HUES6 (cell line): ENCODE results near the gene MTREX.
A peak's percentile ranks its signal among the peaks of the same experiment; 100 is the strongest.

ENCODE experiments used
- H3K27ac ChIP-seq: 2 replicates; pipeline ENCODE4 v1.7.0; 2013; ENCODE audit warnings: low read depth, mild to moderate bottlenecking, low read length, inconsistent platforms
- H3K27me3 ChIP-seq: 2 replicates; pipeline ENCODE4 v1.6.1; 2013; ENCODE audit warnings: low read length; ENCODE audit not compliant: control insufficient read depth, insufficient read depth
- H3K36me3 ChIP-seq: 2 replicates; pipeline ENCODE4 v1.6.1; 2013; ENCODE audit warnings: low read length; ENCODE audit not compliant: control insufficient read depth, insufficient read depth
- H3K4me1 ChIP-seq: 2 replicates; pipeline ENCODE4 v1.6.1; 2013; ENCODE audit warnings: low read length; ENCODE audit not compliant: control insufficient read depth, insufficient read depth
- H3K4me3 ChIP-seq: 2 replicates; pipeline ENCODE4 v1.5.1; 2013; ENCODE audit warnings: low read depth, low read length
- H3K9ac ChIP-seq: one replicate; pipeline ENCODE4 v1.6.1; 2013; ENCODE audit warnings: mild to moderate bottlenecking, low read length
- H3K9me3 ChIP-seq: 2 replicates; pipeline ENCODE4 v1.6.1; 2013; ENCODE audit warnings: low read depth, low read length; ENCODE audit not compliant: control insufficient read depth, insufficient read depth

Gene MTREX

DNA sequence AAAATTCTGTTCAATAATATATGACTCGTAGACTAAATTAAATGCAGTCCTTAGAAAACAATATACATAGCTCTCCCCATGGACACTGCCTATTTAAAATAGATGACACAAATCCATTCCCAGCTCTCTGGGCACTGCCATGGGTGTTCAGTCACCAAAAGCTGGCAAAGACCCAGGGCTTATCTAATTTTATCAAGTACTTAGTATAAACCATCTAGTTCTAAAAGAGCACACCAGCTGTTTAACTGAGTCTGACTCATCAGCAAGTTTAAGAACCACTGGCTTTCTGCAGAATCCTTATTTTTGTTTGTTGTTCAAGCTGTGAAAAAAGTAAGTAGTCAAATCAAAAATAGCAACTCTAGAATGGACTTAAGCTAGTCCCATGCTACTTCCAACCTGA lies 119.4 kb downstream of the MTREX start:
- Histone ChIP-seq H3K9ac (no peak overlapping the region), H3K9me3 (peaks cover 13% of the 10 kb centered on the region; the same call in 1 of the 2 replicates), H3K27me3 (no peaks in the 10 kb centered on the region), H3K27ac (no peak overlapping the region), H3K36me3 (peaks cover 87% of the 10 kb centered on the region), H3K4me1 (no peaks in the 10 kb centered on the region), H3K4me3 (no peak overlapping the region)

DNA sequence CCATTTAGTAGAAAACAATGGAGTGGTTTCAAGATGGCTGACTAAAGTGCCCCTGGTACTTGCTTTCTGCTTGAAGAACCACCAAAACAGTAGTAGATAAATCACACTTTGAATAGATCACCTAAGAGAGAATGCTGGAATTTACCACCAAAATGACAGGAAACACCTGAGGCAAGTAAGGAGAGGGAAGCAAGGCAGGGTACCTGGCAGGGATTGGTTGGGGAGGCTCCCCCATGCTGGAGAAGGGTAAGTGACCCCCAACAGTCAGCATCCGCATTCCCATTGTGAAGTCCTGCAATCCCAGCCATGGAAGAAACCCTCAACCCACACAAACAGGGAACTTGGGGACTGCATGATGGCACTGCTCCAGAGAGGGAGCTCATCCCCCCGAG lies 121.4 kb downstream of the MTREX start:
- no peaks in the 10 kb centered on the region for H3K27me3 ChIP-seq
- H3K27ac ChIP-seq: no peak overlapping the region
- H3K36me3 ChIP-seq: peaks cover 78% of the 10 kb centered on the region
- no peak overlapping the region for H3K9ac ChIP-seq
- H3K4me1 ChIP-seq: no peaks in the 10 kb centered on the region
- H3K4me3 ChIP-seq: no peak overlapping the region
- H3K9me3 ChIP-seq: peaks cover 18% of the 10 kb centered on the region; the same call in 1 of the 2 replicates

DNA sequence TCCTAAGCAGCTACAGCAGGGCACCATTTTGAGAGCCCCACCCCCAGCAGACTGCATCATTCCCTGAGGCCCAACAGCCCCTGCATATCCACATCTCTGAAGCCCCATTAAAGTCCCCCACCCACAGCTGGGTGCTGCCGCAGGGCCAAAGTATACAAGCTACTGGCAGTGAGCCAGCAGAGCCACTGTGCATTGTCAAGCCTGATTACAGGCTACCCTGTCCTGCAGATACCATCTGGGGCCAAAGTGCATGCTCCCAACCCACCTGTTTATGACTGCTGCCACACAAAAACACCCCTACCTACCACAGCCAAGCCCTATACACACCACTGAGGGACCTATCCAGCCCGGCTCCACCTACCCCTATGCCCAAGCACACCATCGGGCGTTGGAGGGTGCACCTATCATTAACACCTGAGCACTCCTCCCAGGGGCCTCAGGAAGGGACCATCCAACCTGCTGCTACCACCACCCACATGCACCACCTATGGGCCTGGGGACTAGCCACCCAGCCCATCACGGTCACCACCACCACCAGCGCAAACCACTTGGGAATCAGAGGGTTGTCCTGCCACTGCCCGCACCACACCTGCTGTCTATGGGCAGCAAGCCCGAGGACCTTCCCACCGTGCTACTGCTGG lies 121.9 kb downstream of the MTREX start:
- Histone ChIP-seq H3K9ac (no peak overlapping the region), H3K27ac (no peak overlapping the region), H3K27me3 (no peaks in the 10 kb centered on the region), H3K9me3 (peaks cover 18% of the 10 kb centered on the region; the same call in 1 of the 2 replicates), H3K36me3 (peaks cover 78% of the 10 kb centered on the region), H3K4me3 (no peak overlapping the region), H3K4me1 (no peaks in the 10 kb centered on the region)

DNA sequence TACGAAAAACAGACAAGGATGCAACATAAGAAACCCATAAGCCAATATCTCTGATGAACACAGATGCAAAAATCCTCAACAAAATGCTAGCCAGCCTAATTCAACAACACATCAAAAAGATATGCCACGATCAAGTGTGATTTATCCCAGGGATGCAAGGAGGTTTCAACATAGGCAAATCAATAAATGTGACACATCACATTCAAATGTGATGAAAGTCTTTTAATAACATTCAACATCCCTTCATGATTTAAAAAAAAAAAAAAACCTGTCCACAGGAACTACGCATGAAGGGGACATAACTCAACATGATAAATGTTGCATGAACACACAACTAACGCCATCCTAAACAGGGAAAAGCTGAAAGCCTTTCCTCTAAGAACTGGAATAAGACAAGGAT lies 124.8 kb downstream of the MTREX start:
- no peak overlapping the region for H3K9ac ChIP-seq
- peaks cover under 1% of the 10 kb centered on the region; the same call in 1 of the 2 replicates for H3K4me1 ChIP-seq
- no peak overlapping the region for H3K4me3 ChIP-seq
- H3K9me3 ChIP-seq: peaks cover 33% of the 10 kb centered on the region
- no peaks in the 10 kb centered on the region for H3K27me3 ChIP-seq
- H3K36me3 ChIP-seq: peaks cover 75% of the 10 kb centered on the region
- no peak overlapping the region for H3K27ac ChIP-seq

DNA sequence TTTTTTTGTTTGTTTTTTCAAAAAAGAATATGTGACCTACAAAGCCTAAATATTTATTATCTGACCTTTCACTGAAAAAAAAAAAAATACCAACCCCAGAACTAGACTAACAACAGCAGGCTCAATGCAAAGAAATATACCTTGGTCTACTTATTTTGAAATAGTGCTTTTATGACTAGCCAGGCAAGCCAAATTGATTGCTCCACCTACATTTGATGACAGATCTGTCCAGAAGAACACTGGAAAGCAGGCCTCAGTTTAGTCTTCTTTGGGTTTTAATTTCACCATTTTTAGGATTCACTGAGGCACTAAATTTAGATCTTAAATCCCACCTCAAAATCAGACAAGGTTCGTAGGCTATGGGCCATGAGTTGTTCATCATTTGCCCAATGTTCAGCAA lies 129.7 kb downstream of the MTREX start:
- peak overlapping the region; percentile 97; the same call in 1 of the 2 replicates for H3K27ac ChIP-seq
- peaks cover 52% of the 10 kb centered on the region for H3K36me3 ChIP-seq
- H3K9ac ChIP-seq: peak overlapping the region; percentile 84

DNA sequence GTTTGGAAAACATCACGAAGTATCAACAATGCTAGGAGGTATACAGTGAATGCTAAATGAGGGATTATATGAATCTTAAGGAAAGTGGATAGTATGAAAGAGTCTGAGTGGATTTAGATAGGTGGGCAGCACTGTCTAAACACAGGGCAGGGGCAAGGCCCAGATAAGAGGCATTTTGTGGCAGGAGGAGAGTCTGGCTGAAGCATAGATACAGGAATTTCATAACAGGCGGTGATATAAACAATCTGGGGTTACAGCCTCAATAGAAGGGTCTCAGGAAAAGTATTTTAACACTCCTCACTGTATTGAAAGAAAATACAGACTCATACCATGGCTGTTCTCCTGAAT lies 130.0 kb downstream of the MTREX start:
- H3K27ac ChIP-seq: peak overlapping the region; percentile 97
- no peaks in the 10 kb centered on the region for H3K27me3 ChIP-seq
- peaks cover 43% of the 10 kb centered on the region for H3K4me1 ChIP-seq
- H3K4me3 ChIP-seq: peak overlapping the region; percentile 43; the same call in 1 of the 2 replicates
- H3K9ac ChIP-seq: peak overlapping the region; percentile 84
- peaks cover 19% of the 10 kb centered on the region for H3K9me3 ChIP-seq
- peaks cover 48% of the 10 kb centered on the region for H3K36me3 ChIP-seq

More for the DNA sequence above, 129.7 kb downstream of the MTREX start:
- H3K4me1 ChIP-seq: peaks cover 43% of the 10 kb centered on the region
- peaks cover 19% of the 10 kb centered on the region for H3K9me3 ChIP-seq
- H3K27me3 ChIP-seq: no peaks in the 10 kb centered on the region
- no peak overlapping the region for H3K4me3 ChIP-seq

DNA sequence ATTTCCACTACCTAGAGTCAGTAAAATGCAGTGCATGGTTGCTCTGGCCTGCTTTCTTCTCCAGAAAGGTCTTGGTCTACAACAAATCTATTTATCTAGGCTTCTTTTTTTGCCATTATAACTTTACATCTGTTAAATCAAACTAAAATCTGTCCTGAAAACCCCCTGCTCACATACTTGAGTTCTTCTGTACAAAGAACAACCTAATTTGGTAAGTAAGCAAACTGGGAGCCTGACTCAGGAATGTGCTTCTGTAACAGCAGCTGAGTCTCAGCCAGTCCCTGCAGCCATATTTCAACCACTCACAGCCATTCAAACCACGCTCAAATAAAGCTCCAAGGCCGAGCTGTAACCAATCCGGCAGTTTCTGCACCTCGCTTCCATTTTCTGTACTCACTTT lies 131.2 kb downstream of the MTREX start:
- H3K27ac ChIP-seq: peak overlapping the region; percentile 97; the same call in 1 of the 2 replicates
- H3K4me1 ChIP-seq: peaks cover 43% of the 10 kb centered on the region
- H3K27me3 ChIP-seq: no peaks in the 10 kb centered on the region
- H3K9ac ChIP-seq: peak overlapping the region; percentile 62
- H3K4me3 ChIP-seq: no peak overlapping the region
- H3K36me3 ChIP-seq: peaks cover 44% of the 10 kb centered on the region
- peaks cover 16% of the 10 kb centered on the region for H3K9me3 ChIP-seq

DNA sequence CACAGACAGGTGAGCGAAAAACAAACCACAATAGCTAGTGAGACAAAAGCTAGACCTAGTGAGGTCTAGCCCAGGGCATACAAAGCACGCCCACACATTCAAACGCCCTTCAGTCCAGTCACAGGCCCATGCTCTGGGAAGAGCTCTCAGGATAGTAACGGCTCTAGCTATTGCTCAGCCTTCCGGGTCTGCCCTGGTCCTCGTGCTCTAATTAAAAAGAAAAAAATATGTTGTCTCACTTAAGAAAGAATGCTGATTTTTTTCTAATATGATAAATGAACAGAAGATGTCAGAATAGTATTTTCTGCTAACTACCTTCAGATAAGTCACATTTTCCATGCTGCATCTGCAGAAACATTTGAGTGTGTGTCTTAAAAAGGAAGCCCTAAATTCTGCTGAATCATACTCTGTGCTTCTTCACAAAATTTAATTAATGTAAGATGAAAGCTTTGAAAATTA lies 132.4 kb downstream of the MTREX start:
- Histone ChIP-seq H3K27ac (peak overlapping the region; percentile 97; the same call in 1 of the 2 replicates), H3K9ac (peak overlapping the region; percentile 0), H3K4me3 (no peak overlapping the region), H3K9me3 (peaks cover 16% of the 10 kb centered on the region), H3K36me3 (peaks cover 36% of the 10 kb centered on the region), H3K4me1 (peaks cover 43% of the 10 kb centered on the region), H3K27me3 (no peaks in the 10 kb centered on the region)

DNA sequence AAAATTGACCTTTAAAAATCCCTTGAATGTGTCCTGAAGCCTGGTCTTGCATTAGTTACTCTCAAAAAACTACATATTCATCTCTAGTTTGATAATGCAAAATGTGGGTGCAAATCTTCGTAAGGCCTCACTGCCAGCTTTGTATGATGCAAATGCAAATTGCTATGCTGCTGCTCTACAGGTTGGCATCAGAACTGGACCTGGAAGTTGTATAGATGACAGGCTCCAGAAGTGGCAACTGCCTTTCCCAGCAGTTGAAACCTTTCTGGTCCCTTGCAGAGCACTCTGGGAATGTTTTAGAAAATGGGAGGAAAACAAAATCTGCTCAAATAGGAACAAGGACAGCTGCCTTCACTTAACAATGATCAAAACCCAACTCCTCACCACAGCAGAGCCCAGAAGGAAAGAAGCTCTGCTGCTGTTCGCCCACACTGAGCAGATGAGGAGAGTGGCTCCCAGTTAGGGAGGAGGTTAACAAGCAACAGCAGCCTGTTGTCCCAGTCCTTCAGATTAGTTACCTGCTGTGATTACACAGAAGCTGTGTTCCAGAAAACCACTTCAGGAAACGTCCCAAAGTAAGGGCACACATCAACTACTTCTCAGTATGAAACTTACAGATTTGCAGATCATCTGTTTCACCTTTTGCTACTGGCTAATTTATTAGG lies 133.4 kb downstream of the MTREX start:
- Histone ChIP-seq H3K9ac (no peak overlapping the region), H3K4me3 (no peak overlapping the region), H3K9me3 (peaks cover 7% of the 10 kb centered on the region), H3K27ac (peak overlapping the region; percentile 12; the same call in 1 of the 2 replicates), H3K4me1 (peaks cover 43% of the 10 kb centered on the region), H3K36me3 (peaks cover 26% of the 10 kb centered on the region), H3K27me3 (no peaks in the 10 kb centered on the region)

DNA sequence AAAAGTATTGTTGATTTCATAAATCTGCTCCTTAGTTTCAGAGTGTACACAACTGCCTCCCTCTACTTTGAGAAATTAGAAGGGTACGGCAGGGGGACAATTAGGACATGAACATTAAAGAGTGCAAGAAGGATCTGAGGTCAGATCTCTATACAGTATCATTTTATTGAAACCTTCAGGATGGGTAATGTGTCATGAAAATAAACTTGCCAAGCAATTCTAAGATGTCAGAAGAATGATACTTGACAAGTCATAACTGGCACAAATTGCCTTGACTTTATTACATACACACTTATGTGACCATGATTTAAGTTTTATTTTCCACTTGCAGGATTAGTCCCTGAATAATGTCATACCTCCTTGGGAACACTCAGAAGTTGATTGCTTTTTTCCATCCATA lies 134.2 kb downstream of the MTREX start:
- H3K36me3 ChIP-seq: peaks cover 19% of the 10 kb centered on the region
- H3K9ac ChIP-seq: no peak overlapping the region
- H3K4me3 ChIP-seq: no peak overlapping the region
- H3K4me1 ChIP-seq: peaks cover 43% of the 10 kb centered on the region
- H3K9me3 ChIP-seq: peaks cover 1% of the 10 kb centered on the region; the same call in 1 of the 2 replicates
- no peaks in the 10 kb centered on the region for H3K27me3 ChIP-seq
- no peak overlapping the region for H3K27ac ChIP-seq

DNA sequence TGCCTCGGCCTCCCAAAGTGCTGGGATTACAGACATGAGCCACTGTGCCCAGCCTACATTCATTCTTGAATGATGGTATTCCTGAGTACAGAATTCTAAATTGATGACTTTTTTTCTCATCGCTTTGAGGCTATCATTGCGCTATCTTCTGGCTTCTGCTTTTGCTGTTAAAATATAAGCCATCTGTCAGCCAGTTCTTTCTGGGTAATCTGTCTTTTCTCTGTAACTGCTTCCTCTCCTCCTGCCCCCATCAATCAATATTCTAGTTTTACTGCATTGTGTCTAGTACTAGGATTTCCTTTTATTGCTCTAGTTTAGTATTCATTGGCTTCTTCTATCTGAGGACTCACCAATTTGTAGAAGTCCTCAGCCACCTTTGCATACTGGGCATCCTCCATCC lies 138.0 kb downstream of the MTREX start:
- Histone ChIP-seq H3K27ac (no peak overlapping the region), H3K9me3 (no peaks in the 10 kb centered on the region), H3K27me3 (no peaks in the 10 kb centered on the region), H3K9ac (no peak overlapping the region), H3K36me3 (peaks cover 12% of the 10 kb centered on the region), H3K4me3 (no peak overlapping the region), H3K4me1 (peaks cover 14% of the 10 kb centered on the region)
